Hepatic stellate cell (primary cell): Measurements from ENCODE around the gene CLEC16A.
"Not testable (repeated sequence)": the region's sequence is repeated elsewhere in the genome, so short reads cannot be mapped to it uniquely, and the experiment has no call there.

Experiments
- DNase-seq: peaks from one replicate; pipeline ENCODE4 v3.0.0; 2011; ENCODE audit warnings: low spot score

CLEC16A gene

DNA sequence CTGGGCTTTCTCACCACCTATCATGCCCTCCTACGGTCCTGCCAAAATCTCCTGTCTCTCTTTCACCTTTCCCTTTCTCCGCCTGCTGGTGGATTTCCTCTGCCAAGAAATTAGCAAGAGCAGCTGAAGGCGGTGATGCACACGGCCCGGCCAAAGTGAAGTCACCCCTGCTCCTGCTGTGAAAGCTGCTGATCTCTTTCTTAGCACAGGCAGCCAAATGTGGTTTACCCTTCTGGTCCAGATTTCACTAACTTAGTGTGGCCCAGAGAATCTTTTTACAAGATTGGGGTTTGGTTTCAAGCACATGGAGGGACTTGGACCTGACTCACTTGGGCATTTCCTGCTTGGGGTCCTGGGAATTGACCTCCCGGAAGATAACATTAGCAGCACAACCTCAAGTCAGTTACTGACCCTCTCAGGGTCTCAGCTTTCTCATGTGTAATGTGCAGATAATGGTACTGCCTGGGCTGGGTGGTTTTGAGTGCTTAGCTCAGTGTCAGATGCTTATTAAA is 155.9 kb downstream of the CLEC16A start:
- DNase-seq, result peak; percentile 86

- DNase-seq, result no peak
Observed at GRCh38 chr16:11101283-11101682, 156.9 kb downstream of the CLEC16A start.

GRCh38 chr16:11101695-11102522 is 157.5 kb downstream of the CLEC16A start:
- no peak for DNase-seq

- DNase-seq, result no peak
Observed at GRCh38 chr16:11102523-11102898, 158.1 kb downstream of the CLEC16A start.

DNA sequence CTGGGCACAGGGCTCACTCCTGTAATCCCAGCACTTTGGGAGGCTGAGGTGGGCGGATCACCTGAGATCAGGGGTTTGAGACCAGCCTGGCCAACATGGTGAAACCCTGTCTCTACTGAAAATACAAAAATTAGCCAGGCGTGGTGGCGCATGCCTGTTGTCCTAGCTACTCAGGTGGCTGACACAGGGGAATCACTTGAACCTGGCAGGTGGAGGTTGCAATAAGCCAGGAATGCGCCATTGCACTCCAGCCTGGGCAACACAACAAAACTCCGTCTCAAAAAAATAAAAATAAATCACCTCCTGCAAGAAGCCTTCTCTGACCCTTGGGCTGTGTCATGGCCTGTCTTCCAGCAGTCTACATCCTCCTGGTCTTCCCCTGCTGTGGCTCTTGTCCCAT is 158.9 kb downstream of the CLEC16A start:
- not testable (repeated sequence) for DNase-seq

GRCh38 chr16:11104168-11105037 is 160.0 kb downstream of the CLEC16A start:
- DNase-seq, result no peak

DNA sequence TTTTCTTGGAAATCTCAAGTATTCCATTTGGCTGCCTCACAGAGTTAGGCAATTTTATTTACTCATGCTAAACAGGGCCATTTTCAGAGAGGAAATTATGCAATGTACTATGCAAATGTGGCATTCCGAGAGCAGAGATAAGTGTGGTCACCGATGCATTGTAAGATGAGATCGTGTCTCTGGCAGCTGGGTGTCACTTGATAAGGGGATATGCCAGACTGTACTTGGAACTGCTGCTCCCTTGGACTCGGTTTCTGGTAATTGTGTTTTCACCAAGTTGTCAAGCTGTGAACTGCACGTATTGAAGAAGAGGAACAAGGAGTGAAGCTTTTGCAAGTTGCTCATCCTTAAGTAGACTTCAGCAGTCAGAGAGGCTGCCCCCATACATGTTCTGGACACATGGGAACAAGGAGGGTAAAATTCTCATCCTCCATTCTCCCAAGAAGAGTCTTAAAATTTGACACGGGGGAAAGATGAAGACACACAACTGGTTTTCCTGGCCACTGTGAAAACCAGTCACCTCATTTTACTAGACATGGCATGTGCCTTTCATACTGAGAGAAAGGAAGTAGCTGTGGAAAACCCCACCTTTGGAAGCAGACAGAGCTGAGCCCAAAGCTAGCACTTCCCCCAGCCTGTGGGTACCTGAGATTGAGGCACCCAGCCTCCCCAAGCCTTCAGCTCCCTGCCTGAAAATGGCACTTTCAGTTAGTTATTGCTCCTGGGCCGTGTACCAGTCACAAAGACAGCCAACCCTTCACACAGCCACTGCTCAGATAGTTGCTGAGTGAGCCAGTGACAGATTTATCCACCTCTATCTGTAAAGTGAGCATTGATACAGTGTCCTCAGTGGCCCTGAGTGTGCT is 160.9 kb downstream of the CLEC16A start:
- peak; percentile 77 for DNase-seq

DNA sequence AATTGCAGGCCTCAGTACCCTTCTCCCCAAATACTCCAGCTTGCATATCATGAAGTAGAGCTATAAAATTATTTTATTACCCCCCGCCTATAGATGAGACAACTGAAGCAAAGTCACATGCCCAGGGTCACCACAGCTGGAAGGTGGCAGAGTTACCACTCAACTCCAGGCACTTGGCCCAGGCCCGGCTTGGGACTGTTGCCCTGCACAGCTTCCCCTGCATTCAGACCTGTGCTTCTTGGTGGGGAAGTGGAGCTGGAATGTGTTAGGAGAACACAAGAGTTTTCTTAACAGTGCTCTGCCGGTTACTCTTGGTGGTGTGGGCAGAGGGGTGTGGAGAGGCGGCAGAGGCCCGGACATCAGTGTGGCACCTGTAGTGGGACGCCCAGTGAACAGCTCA is 162.4 kb downstream of the CLEC16A start:
- no peak for DNase-seq

GRCh38 chr16:11107780-11108465 is 163.6 kb downstream of the CLEC16A start:
- DNase-seq, result peak; percentile 68

GRCh38 chr16:11108466-11108805 is 164.1 kb downstream of the CLEC16A start:
- no peak for DNase-seq

DNA sequence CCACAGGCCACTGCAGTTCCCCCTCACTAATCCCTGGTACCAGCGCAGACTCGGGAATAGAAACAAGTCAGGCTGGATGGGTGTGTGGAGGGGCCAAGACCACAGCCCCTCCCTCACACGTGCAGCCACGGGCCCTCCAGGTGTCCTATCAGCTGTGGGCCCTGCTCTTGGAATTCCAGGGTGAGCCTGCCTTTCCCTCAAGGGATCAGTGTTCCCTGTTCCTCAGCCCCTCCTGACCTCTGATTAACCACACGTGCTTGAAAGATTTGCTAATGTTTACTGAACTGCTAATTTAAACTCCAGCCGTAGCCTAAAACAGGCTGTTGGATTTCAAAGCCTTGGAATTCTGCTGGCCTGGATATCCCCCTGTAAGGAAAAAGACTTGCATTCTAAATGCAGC is 165.2 kb downstream of the CLEC16A start:
- DNase-seq, result no peak

DNA sequence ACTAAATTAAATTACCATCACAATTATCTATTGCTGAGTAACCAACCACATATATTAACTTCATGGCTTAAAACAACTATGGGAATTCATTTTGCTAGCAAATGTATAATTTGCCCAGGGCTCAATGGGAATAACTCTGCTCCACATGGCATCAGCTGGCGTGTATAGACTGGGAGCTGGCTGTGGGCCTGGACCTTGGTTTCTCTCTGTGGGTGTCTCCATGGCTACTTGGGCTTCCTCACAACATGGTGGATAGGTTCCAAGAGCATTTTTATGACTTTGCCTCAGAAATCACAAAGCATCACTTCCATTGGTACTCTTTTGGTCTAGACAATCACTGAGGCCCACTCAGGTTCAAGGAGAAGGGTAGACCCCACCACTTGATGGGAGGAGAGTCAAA is 166.8 kb downstream of the CLEC16A start:
- no peak for DNase-seq

DNA sequence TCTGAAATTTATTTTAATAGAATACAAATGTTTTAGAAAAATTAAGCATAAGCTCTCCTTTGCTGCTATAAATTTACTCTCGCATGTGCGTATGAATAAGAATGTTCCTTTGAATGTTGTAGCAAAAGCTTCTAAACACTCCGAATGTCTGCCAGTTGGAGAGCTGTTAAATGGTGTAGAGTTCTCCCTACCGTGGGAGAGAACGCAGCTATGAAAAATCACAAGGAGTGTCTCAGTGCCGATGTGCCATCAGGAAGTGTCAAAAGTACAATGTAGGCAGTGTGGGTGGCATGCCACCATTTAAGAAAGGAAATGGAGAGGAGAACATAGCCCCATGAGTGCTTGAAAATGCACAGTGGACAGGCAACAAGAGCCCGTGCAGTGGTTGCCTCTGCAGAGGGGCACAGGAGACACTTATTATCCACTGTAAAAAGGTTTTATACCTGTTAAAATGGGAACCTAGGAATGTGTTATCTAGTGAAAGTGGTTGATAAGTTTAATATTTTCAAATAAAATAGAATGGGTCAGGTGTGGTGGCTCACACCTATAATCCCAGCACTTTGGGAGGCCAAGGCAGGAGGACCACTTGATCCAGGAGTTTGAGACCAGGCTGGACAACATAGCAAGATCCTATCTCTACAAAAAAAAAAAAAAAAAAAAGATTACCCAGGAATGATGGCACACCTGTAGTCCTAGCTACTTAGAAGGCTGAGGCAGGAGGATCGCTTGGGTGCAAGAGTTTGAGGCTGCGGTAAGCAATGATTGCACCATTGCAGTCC is 167.7 kb downstream of the CLEC16A start:
- no peak for DNase-seq

GRCh38 chr16:11112723-11113348 is 168.5 kb downstream of the CLEC16A start:
- no peak for DNase-seq

GRCh38 chr16:11114366-11115164 is 170.2 kb downstream of the CLEC16A start:
- no peak for DNase-seq

DNA sequence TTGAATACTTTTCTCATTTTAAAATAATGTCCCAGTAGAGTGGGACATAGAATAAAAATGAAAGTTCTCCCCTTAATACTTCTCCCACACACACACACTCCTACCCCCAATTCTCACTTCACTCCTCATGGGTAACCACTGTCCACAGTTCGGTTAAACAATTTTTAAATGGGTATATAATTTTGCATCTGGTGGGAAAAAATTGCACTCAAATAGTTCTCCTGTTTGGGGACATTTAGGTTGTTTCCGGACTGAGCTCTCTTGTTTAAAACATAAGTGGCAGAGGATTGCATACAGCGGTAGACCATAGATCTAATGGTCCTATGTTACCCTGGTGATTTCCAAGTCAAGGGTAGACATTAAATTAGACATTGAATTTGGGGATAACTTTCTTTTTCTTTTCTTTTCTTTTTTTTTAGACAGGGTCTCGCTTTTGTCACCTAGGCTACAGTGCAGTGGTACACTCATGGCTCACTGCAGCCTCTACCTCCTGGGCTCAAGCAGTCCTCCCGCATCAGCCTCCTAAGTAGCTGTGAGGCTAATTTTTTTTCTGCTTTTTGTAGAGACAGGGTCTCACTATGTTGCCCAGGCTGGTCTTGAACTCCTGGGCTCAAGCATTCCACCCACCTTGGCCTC is 173.3 kb downstream of the CLEC16A start:
- no peak for DNase-seq

DNA sequence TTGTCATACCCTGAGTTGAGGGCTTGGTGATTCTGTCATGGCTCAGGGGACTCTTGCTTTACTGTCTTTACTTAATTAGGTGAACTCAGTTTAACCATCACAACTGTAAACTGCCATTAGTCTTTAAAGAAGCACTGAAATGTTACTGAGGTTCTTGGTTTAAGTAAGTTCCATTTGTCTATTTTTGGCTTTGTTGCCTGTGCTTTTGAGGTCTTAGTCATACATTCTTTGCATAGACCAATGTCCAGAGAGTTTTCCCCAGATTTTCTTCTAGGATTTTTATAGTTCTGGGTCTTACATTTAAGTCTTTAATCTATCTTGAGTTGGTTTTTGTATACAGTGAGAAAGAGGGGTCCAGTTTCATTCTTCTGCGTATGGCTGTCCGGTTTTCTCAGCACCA is 174.1 kb downstream of the CLEC16A start:
- no peak for DNase-seq

GRCh38 chr16:11121083-11121608 is 176.8 kb downstream of the CLEC16A start:
- DNase-seq, result no peak
